ENCODE data around the gene GMIP. TPM values are rescaled to one million over a fixed set of nuclear protein-coding genes. Genes with fewer than 3 reads are reported as not detected.

The GMIP gene
- total and polyA plus RNA-seq, 2 experiments from 2014 or later: 5.1 to 22.1 TPM

DNA sequence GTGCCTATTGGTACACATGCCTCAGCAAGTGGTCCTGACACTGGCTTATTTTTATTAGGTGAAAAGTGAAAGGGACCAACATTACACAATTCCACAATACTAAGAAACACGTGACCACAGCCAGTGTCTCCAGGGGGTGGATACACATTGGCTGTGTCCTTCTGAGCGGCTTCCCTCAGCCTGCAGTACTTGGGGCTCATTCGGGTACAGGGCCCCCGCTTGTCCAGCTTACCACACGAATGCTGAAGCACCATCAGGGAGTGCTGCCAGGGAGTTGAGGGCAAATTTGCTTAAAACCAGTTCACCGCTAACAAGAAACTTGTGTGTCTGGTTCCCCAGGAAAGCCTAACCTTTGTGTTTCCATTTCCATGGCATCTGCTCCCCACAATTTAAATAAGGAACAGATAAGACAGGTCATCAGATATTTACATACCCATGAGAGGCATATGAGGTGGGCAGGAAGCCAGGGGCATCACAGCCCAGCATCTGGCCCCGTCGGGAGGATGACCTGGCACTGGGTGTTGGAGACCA, 48.2 kb downstream of the GMIP start (continued):
- TF ChIP-seq ZNF331 (CRISPR knock-in tag; IDR thresholded peaks at IDR 0.05; ENCODE audit: low read depth): no peak
- TF ChIP-seq, protein P1, sequence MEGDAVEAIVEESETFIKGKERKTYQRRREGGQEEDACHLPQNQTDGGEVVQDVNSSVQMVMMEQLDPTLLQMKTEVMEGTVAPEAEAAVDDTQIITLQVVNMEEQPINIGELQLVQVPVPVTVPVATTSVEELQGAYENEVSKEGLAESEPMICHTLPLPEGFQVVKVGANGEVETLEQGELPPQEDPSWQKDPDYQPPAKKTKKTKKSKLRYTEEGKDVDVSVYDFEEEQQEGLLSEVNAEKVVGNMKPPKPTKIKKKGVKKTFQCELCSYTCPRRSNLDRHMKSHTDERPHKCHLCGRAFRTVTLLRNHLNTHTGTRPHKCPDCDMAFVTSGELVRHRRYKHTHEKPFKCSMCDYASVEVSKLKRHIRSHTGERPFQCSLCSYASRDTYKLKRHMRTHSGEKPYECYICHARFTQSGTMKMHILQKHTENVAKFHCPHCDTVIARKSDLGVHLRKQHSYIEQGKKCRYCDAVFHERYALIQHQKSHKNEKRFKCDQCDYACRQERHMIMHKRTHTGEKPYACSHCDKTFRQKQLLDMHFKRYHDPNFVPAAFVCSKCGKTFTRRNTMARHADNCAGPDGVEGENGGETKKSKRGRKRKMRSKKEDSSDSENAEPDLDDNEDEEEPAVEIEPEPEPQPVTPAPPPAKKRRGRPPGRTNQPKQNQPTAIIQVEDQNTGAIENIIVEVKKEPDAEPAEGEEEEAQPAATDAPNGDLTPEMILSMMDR (conservative IDR thresholded peaks at IDR 0.05; ENCODE audit: low read depth in 2 of 2): no peak

DNA sequence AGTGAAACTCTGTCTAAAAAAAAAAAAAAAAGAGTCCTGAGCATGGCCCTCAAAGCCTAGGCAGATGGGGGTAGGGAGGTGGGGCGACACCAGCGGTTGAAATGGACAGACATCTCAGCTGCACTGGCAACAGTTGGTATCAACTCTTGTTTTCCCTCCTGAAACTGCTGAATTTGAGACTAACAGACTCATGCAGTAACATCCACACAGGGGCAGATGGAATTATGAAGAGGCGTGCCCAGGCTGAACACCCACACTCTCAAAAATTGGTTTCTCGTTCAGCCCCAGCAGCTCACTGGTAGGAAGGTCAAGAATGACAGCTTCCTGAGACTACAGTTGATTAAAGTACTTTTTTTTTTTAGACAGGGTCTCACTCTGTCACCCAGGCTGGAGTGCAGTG, 49.1 kb downstream of the GMIP start:
- Mint-ChIP-seq H3K27me3 (ENCODE audit: insufficient read depth, low read depth, poor library complexity) (peaks cover 2% of the 10 kb centered on the region), H3K4me1 (peaks cover 24% of the 10 kb centered on the region), H3K36me3 (ENCODE audit: low read depth) (no peaks in the 10 kb centered on the region), H3K4me3 (no peak overlapping the region), H3K9me3 (no peaks in the 10 kb centered on the region), H3K27ac (no peak overlapping the region)
- Histone ChIP-seq H3K4me1 (ENCODE audit: insufficient read depth) (peaks cover 20% of the 10 kb centered on the region), H3K79me2 (replicated peaks; ENCODE audit: insufficient read depth) (no peaks in the 10 kb centered on the region), H3K4me2 (no peak overlapping the region), H3K36me3 (ENCODE audit: insufficient read depth) (no peaks in the 10 kb centered on the region), H3K9me2 (ENCODE audit: insufficient read depth) (no peaks in the 10 kb centered on the region), H3K27me3 (ENCODE audit: insufficient read depth) (no peaks in the 10 kb centered on the region), H3F3A (replicated peaks; ENCODE audit: low read depth) (peaks cover 8% of the 10 kb centered on the region), H3K4me3 (no peak overlapping the region), H4K20me1 (replicated peaks; ENCODE audit: insufficient read depth) (no peaks in the 10 kb centered on the region), H3K27ac (ENCODE audit: low read depth) (no peak overlapping the region), H2AFZ (no peak overlapping the region)
- ATAC-seq (no peak), DNase-seq (ENCODE audit: low spot score) (no peak)
- TF ChIP-seq, protein P1 (conservative IDR thresholded peaks at IDR 0.05; ENCODE audit: low read depth in 2 of 2): no peak
- no peak for TF ChIP-seq STAT1 (IDR thresholded peaks at IDR 0.05; ENCODE audit: unreplicated experiment)
- TF ChIP-seq ZNF331 (CRISPR knock-in tag; IDR thresholded peaks at IDR 0.05; ENCODE audit: low read depth): no peak
- TF ChIP-seq ZNF114 (CRISPR knock-in tag; IDR thresholded peaks at IDR 0.05): no peak
- TF ChIP-seq JUNB (IDR thresholded peaks at IDR 0.05; ENCODE audit: unreplicated experiment): no peak
- TF ChIP-seq, protein P2, sequence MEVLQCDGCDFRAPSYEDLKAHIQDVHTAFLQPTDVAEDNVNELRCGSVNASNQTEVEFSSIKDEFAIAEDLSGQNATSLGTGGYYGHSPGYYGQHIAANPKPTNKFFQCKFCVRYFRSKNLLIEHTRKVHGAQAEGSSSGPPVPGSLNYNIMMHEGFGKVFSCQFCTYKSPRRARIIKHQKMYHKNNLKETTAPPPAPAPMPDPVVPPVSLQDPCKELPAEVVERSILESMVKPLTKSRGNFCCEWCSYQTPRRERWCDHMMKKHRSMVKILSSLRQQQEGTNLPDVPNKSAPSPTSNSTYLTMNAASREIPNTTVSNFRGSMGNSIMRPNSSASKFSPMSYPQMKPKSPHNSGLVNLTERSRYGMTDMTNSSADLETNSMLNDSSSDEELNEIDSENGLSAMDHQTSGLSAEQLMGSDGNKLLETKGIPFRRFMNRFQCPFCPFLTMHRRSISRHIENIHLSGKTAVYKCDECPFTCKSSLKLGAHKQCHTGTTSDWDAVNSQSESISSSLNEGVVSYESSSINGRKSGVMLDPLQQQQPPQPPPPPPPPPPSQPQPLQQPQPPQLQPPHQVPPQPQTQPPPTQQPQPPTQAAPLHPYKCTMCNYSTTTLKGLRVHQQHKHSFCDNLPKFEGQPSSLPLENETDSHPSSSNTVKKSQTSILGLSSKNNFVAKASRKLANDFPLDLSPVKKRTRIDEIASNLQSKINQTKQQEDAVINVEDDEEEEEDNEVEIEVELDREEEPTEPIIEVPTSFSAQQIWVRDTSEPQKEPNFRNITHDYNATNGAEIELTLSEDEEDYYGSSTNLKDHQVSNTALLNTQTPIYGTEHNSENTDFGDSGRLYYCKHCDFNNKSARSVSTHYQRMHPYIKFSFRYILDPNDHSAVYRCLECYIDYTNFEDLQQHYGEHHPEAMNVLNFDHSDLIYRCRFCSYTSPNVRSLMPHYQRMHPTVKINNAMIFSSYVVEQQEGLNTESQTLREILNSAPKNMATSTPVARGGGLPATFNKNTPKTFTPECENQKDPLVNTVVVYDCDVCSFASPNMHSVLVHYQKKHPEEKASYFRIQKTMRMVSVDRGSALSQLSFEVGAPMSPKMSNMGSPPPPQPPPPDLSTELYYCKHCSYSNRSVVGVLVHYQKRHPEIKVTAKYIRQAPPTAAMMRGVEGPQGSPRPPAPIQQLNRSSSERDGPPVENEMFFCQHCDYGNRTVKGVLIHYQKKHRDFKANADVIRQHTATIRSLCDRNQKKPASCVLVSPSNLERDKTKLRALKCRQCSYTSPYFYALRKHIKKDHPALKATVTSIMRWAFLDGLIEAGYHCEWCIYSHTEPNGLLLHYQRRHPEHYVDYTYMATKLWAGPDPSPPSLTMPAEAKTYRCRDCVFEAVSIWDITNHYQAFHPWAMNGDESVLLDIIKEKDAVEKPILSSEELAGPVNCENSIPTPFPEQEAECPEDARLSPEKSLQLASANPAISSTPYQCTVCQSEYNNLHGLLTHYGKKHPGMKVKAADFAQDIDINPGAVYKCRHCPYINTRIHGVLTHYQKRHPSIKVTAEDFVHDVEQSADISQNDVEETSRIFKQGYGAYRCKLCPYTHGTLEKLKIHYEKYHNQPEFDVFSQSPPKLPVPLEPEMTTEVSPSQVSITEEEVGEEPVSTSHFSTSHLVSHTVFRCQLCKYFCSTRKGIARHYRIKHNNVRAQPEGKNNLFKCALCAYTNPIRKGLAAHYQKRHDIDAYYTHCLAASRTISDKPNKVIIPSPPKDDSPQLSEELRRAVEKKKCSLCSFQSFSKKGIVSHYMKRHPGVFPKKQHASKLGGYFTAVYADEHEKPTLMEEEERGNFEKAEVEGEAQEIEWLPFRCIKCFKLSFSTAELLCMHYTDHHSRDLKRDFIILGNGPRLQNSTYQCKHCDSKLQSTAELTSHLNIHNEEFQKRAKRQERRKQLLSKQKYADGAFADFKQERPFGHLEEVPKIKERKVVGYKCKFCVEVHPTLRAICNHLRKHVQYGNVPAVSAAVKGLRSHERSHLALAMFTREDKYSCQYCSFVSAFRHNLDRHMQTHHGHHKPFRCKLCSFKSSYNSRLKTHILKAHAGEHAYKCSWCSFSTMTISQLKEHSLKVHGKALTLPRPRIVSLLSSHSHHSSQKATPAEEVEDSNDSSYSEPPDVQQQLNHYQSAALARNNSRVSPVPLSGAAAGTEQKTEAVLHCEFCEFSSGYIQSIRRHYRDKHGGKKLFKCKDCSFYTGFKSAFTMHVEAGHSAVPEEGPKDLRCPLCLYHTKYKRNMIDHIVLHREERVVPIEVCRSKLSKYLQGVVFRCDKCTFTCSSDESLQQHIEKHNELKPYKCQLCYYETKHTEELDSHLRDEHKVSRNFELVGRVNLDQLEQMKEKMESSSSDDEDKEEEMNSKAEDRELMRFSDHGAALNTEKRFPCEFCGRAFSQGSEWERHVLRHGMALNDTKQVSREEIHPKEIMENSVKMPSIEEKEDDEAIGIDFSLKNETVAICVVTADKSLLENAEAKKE (CRISPR knock-in tag; IDR thresholded peaks at IDR 0.05): no peak
- TF ChIP-seq, protein P3, sequence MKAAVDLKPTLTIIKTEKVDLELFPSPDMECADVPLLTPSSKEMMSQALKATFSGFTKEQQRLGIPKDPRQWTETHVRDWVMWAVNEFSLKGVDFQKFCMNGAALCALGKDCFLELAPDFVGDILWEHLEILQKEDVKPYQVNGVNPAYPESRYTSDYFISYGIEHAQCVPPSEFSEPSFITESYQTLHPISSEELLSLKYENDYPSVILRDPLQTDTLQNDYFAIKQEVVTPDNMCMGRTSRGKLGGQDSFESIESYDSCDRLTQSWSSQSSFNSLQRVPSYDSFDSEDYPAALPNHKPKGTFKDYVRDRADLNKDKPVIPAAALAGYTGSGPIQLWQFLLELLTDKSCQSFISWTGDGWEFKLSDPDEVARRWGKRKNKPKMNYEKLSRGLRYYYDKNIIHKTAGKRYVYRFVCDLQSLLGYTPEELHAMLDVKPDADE (IDR thresholded peaks at IDR 0.05): no peak
- TF ChIP-seq CREB1 (CRISPR knock-in tag; IDR thresholded peaks at IDR 0.05; ENCODE audit: low read depth): no peak
- TF ChIP-seq, protein P4, sequence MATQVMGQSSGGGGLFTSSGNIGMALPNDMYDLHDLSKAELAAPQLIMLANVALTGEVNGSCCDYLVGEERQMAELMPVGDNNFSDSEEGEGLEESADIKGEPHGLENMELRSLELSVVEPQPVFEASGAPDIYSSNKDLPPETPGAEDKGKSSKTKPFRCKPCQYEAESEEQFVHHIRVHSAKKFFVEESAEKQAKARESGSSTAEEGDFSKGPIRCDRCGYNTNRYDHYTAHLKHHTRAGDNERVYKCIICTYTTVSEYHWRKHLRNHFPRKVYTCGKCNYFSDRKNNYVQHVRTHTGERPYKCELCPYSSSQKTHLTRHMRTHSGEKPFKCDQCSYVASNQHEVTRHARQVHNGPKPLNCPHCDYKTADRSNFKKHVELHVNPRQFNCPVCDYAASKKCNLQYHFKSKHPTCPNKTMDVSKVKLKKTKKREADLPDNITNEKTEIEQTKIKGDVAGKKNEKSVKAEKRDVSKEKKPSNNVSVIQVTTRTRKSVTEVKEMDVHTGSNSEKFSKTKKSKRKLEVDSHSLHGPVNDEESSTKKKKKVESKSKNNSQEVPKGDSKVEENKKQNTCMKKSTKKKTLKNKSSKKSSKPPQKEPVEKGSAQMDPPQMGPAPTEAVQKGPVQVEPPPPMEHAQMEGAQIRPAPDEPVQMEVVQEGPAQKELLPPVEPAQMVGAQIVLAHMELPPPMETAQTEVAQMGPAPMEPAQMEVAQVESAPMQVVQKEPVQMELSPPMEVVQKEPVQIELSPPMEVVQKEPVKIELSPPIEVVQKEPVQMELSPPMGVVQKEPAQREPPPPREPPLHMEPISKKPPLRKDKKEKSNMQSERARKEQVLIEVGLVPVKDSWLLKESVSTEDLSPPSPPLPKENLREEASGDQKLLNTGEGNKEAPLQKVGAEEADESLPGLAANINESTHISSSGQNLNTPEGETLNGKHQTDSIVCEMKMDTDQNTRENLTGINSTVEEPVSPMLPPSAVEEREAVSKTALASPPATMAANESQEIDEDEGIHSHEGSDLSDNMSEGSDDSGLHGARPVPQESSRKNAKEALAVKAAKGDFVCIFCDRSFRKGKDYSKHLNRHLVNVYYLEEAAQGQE (IDR thresholded peaks at IDR 0.05; ENCODE audit: unreplicated experiment): no peak

Measured in GM23338 (cell line).